Measurements from ENCODE around the gene SAMD3. TPM values are rescaled to one million over a fixed set of nuclear protein-coding genes. Genes with fewer than 3 reads are reported as not detected.
"Not testable (repeated sequence)": the region's sequence is repeated elsewhere in the genome, so short reads cannot be mapped to it uniquely, and the experiment has no call there.

The SAMD3 gene
- total RNA-seq, result 0.95 TPM
- long read RNA-seq, result 0 reads

GRCh38 chr6:130222775-130223174, at the start of gene SAMD3:
TSS of gene SAMD3 (minus strand) at chr6:130222951. CDS start at chr6:130215273, 7,678 bp downstream.
- intact Hi-C loops (cut with DNase I), result no loop called here
- ATAC-seq (no peak), DNase-seq (ENCODE audit: missing footprints) (no peak)

- ATAC-seq (no peak), DNase-seq (ENCODE audit: missing footprints) (no peak)
- intact Hi-C loops (cut with DNase I), result no loop called here
These were observed 47.4 kb upstream of the SAMD3 start for GRCh38 chr6:130269969-130270635.

GRCh38 chr6:130265553-130265952, 42.8 kb upstream of the SAMD3 start:
- intact Hi-C loops (cut with DNase I); ATAC-seq; DNase-seq (ENCODE audit: missing footprints): not testable (repeated sequence)

- intact Hi-C loops (cut with DNase I), result no loop called here
- ATAC-seq (no peak), DNase-seq (ENCODE audit: missing footprints) (no peak)
These were observed 39.3 kb upstream of the SAMD3 start for GRCh38 chr6:130262008-130262407.

GRCh38 chr6:130261558-130261957, 38.8 kb upstream of the SAMD3 start:
- ATAC-seq; DNase-seq (ENCODE audit: missing footprints); intact Hi-C loops (cut with DNase I): not testable (repeated sequence)

- DNase-seq (ENCODE audit: missing footprints); intact Hi-C loops (cut with DNase I): not testable (repeated sequence)
These were observed 38.0 kb upstream of the SAMD3 start for GRCh38 chr6:130260614-130261241.

GRCh38 chr6:130260050-130260462, 37.3 kb upstream of the SAMD3 start:
- ATAC-seq; intact Hi-C loops (cut with DNase I); DNase-seq (ENCODE audit: missing footprints): not testable (repeated sequence)

More at GRCh38 chr6:130260614-130261241, 38.0 kb upstream of the SAMD3 start:
- not testable (repeated sequence) for ATAC-seq

GRCh38 chr6:130259557-130259956, 36.8 kb upstream of the SAMD3 start:
- ATAC-seq, result no peak
- intact Hi-C loops (cut with DNase I), result no loop called here
- DNase-seq (ENCODE audit: missing footprints), result no peak

GRCh38 chr6:130259140-130259539, 36.4 kb upstream of the SAMD3 start:
- ATAC-seq, result no peak
- intact Hi-C loops (cut with DNase I), result no loop called here
- no peak for DNase-seq (ENCODE audit: missing footprints)

GRCh38 chr6:130252527-130253237, 29.9 kb upstream of the SAMD3 start:
- no peak for DNase-seq (ENCODE audit: missing footprints)
- intact Hi-C loops (cut with DNase I), result no loop called here
- ATAC-seq, result no peak

- intact Hi-C loops (cut with DNase I), result no loop called here
- DNase-seq (ENCODE audit: missing footprints) (no peak), ATAC-seq (no peak)
These were observed 22.5 kb upstream of the SAMD3 start for GRCh38 chr6:130245267-130245666.

- intact Hi-C loops (cut with DNase I), result no loop called here
These were observed 22.0 kb upstream of the SAMD3 start for GRCh38 chr6:130244728-130245127.

GRCh38 chr6:130240232-130240631, 17.5 kb upstream of the SAMD3 start:
- intact Hi-C loops (cut with DNase I), result no loop called here
- ATAC-seq, result no peak
- no peak for DNase-seq (ENCODE audit: missing footprints)

More at GRCh38 chr6:130244728-130245127, 22.0 kb upstream of the SAMD3 start:
- ATAC-seq (no peak), DNase-seq (ENCODE audit: missing footprints) (no peak)

- ATAC-seq (no peak), DNase-seq (ENCODE audit: missing footprints) (no peak)
- intact Hi-C loops (cut with DNase I), result no loop called here
These were observed 17.0 kb upstream of the SAMD3 start for GRCh38 chr6:130239755-130240154.

- DNase-seq (ENCODE audit: missing footprints) (no peak), ATAC-seq (no peak)
- intact Hi-C loops (cut with DNase I), result no loop called here
These were observed 10.6 kb upstream of the SAMD3 start for GRCh38 chr6:130233330-130233729.

- DNase-seq (ENCODE audit: missing footprints); ATAC-seq; intact Hi-C loops (cut with DNase I): not testable (repeated sequence)
These were observed 7.8 kb upstream of the SAMD3 start for GRCh38 chr6:130230531-130230930.

- intact Hi-C loops (cut with DNase I), result no loop called here
- no peak for ATAC-seq
- no peak for DNase-seq (ENCODE audit: missing footprints)
These were observed 6.9 kb upstream of the SAMD3 start for GRCh38 chr6:130229645-130230044.

- no peak for DNase-seq (ENCODE audit: missing footprints)
- intact Hi-C loops (cut with DNase I), result no loop called here
- no peak for ATAC-seq
These were observed 757 bp upstream of the SAMD3 start for GRCh38 chr6:130223508-130223907.

GRCh38 chr6:130218134-130218533, 4.6 kb downstream of the SAMD3 start:
- intact Hi-C loops (cut with DNase I), result no loop called here

GRCh38 chr6:130216620-130217019, 6.1 kb downstream of the SAMD3 start:
- ATAC-seq (no peak), DNase-seq (ENCODE audit: missing footprints) (no peak)
- intact Hi-C loops (cut with DNase I), result no loop called here

More at GRCh38 chr6:130218134-130218533, 4.6 kb downstream of the SAMD3 start:
- no peak for DNase-seq (ENCODE audit: missing footprints)
- no peak for ATAC-seq
